CD4-positive, alpha-beta T cell (primary cell): ENCODE data around the gene USP40. TPM values are rescaled to one million over a fixed set of nuclear protein-coding genes. Genes with fewer than 3 reads are reported as not detected.

Experiments used
- ATAC-seq: fragments of 200-7000 bp; cut with Tn5 transposase; one replicate; pipeline ENCODE4 v1.10.0; 2022; ENCODE audit warnings: mild to moderate bottlenecking; ENCODE audit not compliant: poor library complexity
- CTCF ChIA-PET: fragments of 350-600 bp; sonication (Branson Sonifier 250); formaldehyde crosslinking; loops from one replicate; lab custom pipeline; 2021; ENCODE audit warnings: antibody characterized with exemption, inconsistent platforms; lab: Charles Lee
- POLR2A ChIA-PET: fragments of 350-600 bp; sonication (Branson Sonifier 250); formaldehyde crosslinking; loops from one replicate; lab custom pipeline; 2021; ENCODE audit warnings: antibody characterized with exemption, inconsistent platforms; lab: Charles Lee
- DNase-seq, 14 experiments: peaks; one replicate each; pipeline ENCODE4 v3.0.0-alpha.2; 2013 to 2020; ENCODE audit warnings: mixed read lengths in 2 of 14
- H3K27ac ChIP-seq, 2 donors: one replicate each; pipeline versions ENCODE4 v1.5.1 to v1.7.0; 2013; ENCODE audit warnings: low read length in 2 of 2, low read depth in 1 of 2, mild to moderate bottlenecking in 1 of 2
- H3K27me3 ChIP-seq, 2 experiments: 1 replicate in 1 of 2; 2 replicates in 1 of 2; pipeline versions ENCODE4 v1.6.1 to v1.7.0; 2013; ENCODE audit warnings: low read length in 2 of 2, control low read depth in 1 of 2, mild to moderate bottlenecking in 1 of 2, moderate library complexity in 1 of 2; ENCODE audit not compliant: insufficient read depth in 2 of 2, control insufficient read depth in 1 of 2
- H3K36me3 ChIP-seq: one replicate; pipeline ENCODE4 v1.6.1; 2013; ENCODE audit warnings: low read length, control low read depth; ENCODE audit not compliant: insufficient read depth
- H3K4me1 ChIP-seq: one replicate; pipeline ENCODE4 v1.6.1; 2013; ENCODE audit warnings: low read length, control low read depth; ENCODE audit not compliant: insufficient read depth
- H3K4me3 ChIP-seq: one replicate; pipeline ENCODE4 v1.5.1; 2013; ENCODE audit warnings: mild to moderate bottlenecking, low read length, moderate library complexity
- H3K9me3 ChIP-seq, 2 experiments: 1 replicate in 1 of 2; 2 replicates in 1 of 2; pipeline versions ENCODE4 v1.6.1 to v1.7.0; 2013; ENCODE audit warnings: low read length in 2 of 2, mild to moderate bottlenecking in 2 of 2, control low read depth in 1 of 2, moderate library complexity in 1 of 2; ENCODE audit not compliant: control insufficient read depth in 1 of 2, insufficient read depth in 1 of 2
- H3K27ac Mint-ChIP-seq: one replicate; pipeline ENCODE4 v1.8.0; 2020; ENCODE audit warnings: mixed read lengths
- H3K27me3 Mint-ChIP-seq: one replicate; pipeline ENCODE4 v1.8.0; 2021; ENCODE audit warnings: mixed read lengths
- H3K36me3 Mint-ChIP-seq: one replicate; pipeline ENCODE4 v1.8.0; 2021; ENCODE audit warnings: low read depth, mixed read lengths
- H3K4me1 Mint-ChIP-seq: one replicate; pipeline ENCODE4 v1.8.0; 2021; ENCODE audit warnings: low read depth, mixed read lengths
- H3K4me3 Mint-ChIP-seq: one replicate; pipeline ENCODE4 v1.8.0; 2020; ENCODE audit warnings: mild to moderate bottlenecking, mixed read lengths
- H3K9me3 Mint-ChIP-seq: one replicate; pipeline ENCODE4 v1.8.0; 2020; ENCODE audit warnings: mixed read lengths
- CTCF ChIP-seq: fragments of 200-600 bp; IDR thresholded peaks from one replicate; pipeline ENCODE4 v1.8.0; 2022; ENCODE audit warnings: antibody characterized with exemption, mild to moderate bottlenecking
- intact Hi-C, 2 experiments: fragments of 100-400 bp; cut with DNase I in 1 of 2; cut with micrococcal nuclease in 1 of 2; formaldehyde crosslinking; loops; one replicate each; pipeline versions ENCODE4 v1.15.1 to v1.9.0; 2023 to 2025; cut with DNase I, micrococcal nuclease
- total RNA-seq, 174 experiments: library from RNA in 2 of 174; stranded (reverse) in 2 of 174; gene quantifications; one replicate each; pipeline ENCODE4 v1.2.3 and lab custom pipeline; 2021 to 2026

The USP40 gene
- total RNA-seq, 2 experiments from 2014 or later = 7.2 to 8.7 TPM

- Histone ChIP-seq H3K4me3 (no peak overlapping the region), H3K9me3 (no peaks in the 10 kb centered on the region), H3K36me3 (peaks cover 99% of the 10 kb centered on the region), H3K27ac (no peak overlapping the region), H3K27me3 (no peaks in the 10 kb centered on the region), H3K4me1 (no peaks in the 10 kb centered on the region)
- intact Hi-C loops = loop anchor here in 1 of 2 experiments (10.0 kb wide), 1 partner anchor 164 kb away; no protein-coding TSS in a partner anchor
- no peak for ATAC-seq
- peaks cover 96% of the 10 kb centered on the region for H3K36me3 Mint-ChIP-seq
- POLR2A ChIA-PET = no interaction called here
- H3K27ac Mint-ChIP-seq = no peak overlapping the region
- H3K4me3 Mint-ChIP-seq = no peak overlapping the region
- DNase-seq = peak in 1 of 14 experiments; percentile 29
- H3K9me3 Mint-ChIP-seq = no peaks in the 10 kb centered on the region
- peaks cover 6% of the 10 kb centered on the region for H3K4me1 Mint-ChIP-seq
- CTCF ChIA-PET = no interaction called here
- H3K27me3 Mint-ChIP-seq = no peaks in the 10 kb centered on the region
- no peak for TF ChIP-seq CTCF
Measured at GRCh38 chr2:233449081-233449901, 117.3 kb downstream of the USP40 start.

DNA sequence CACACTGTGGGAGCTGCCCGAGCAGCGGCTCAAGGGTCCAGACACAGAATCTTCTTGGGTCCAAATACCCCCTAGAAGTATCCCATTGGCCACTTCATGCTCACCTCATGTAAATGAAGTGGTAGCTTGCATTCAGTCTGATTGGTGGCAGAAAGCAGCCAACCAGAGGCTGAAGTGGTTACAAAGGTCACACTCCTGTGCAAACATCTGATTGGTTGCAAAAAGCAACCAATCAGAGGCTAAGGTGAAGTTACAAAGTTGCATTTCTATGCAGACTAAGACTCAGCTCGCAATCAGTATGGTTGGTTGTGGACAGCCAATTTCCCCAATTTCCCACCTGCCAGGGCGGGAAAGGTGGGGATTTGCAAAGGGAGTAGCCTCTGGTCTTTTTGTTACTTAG lies 118.0 kb downstream of the USP40 start:
- peaks cover 96% of the 10 kb centered on the region for H3K36me3 Mint-ChIP-seq
- Histone ChIP-seq H3K27me3 (no peaks in the 10 kb centered on the region), H3K4me1 (peaks cover 4% of the 10 kb centered on the region), H3K9me3 (no peaks in the 10 kb centered on the region), H3K36me3 (peaks cover 98% of the 10 kb centered on the region), H3K4me3 (no peak overlapping the region), H3K27ac (no peak overlapping the region)
- intact Hi-C loops = loop anchor here in 1 of 2 experiments (10.0 kb wide), 1 partner anchor 164 kb away; no protein-coding TSS in a partner anchor
- H3K4me3 Mint-ChIP-seq = no peak overlapping the region
- ATAC-seq = no peak
- no peaks in the 10 kb centered on the region for H3K9me3 Mint-ChIP-seq
- no peak overlapping the region for H3K27ac Mint-ChIP-seq
- peaks cover 8% of the 10 kb centered on the region for H3K4me1 Mint-ChIP-seq
- POLR2A ChIA-PET = no interaction called here
- CTCF ChIA-PET = no interaction called here
- no peak for TF ChIP-seq CTCF
- DNase-seq = no peak
- H3K27me3 Mint-ChIP-seq = no peaks in the 10 kb centered on the region

GRCh38 chr2:233448220-233448559 lies 118.4 kb downstream of the USP40 start:
- intact Hi-C loops = loop anchor here in 1 of 2 experiments (10.0 kb wide), 1 partner anchor 163 kb away; no protein-coding TSS in a partner anchor
- DNase-seq = peak in 1 of 14 experiments; percentile 30
- no peak for TF ChIP-seq CTCF
- no peaks in the 10 kb centered on the region for H3K9me3 Mint-ChIP-seq
- no peak overlapping the region for H3K27ac Mint-ChIP-seq
- no peaks in the 10 kb centered on the region for H3K27me3 Mint-ChIP-seq
- POLR2A ChIA-PET = no interaction called here
- peaks cover 96% of the 10 kb centered on the region for H3K36me3 Mint-ChIP-seq
- no peaks in the 10 kb centered on the region for H3K9me3 ChIP-seq
- H3K27ac ChIP-seq = no peak overlapping the region
- no peaks in the 10 kb centered on the region for H3K27me3 ChIP-seq
- CTCF ChIA-PET = no interaction called here
- peaks cover 96% of the 10 kb centered on the region for H3K36me3 ChIP-seq
- ATAC-seq = no peak
- H3K4me1 Mint-ChIP-seq = peaks cover 12% of the 10 kb centered on the region
- H3K4me1 ChIP-seq = peaks cover 8% of the 10 kb centered on the region
- no peak overlapping the region for H3K4me3 Mint-ChIP-seq
- H3K4me3 ChIP-seq = no peak overlapping the region
